Measurements from ENCODE around the gene TRMT2A.

GRCh38 chr22:20065896-20066616 is 51.0 kb downstream of the TRMT2A start:
- TF ChIP-seq POLR2AphosphoS5 (IDR thresholded peaks at IDR 0.05) (no peak), CTCF (IDR thresholded peaks at IDR 0.05) (no peak)

Measured in esophagus muscularis mucosa (tissue), 3 donors.